Measurements from ENCODE around the gene SART3.

- TF ChIP-seq CTCF (IDR thresholded peaks at IDR 0.05 in 2 of 3, conservative IDR thresholded peaks at IDR 0.05 in 1 of 3; ENCODE audit: control insufficient read depth in 2 of 3, extremely low read depth in 1 of 3, insufficient read depth in 1 of 3, low read depth in 3 of 3, low read length in 3 of 3): no peak
- TF ChIP-seq POLR2A (IDR thresholded peaks at IDR 0.05; ENCODE audit: low read depth, low read length): no peak
- no peak for TF ChIP-seq ZNF24 (IDR thresholded peaks at IDR 0.05)
- no peak for TF ChIP-seq ZSCAN29 (IDR thresholded peaks at IDR 0.05)
These were observed 44.2 kb upstream of the SART3 start for GRCh38 chr12:108605000-108605689.

Data from GM12878 (cell line).